ENCODE data around the gene ZC2HC1B. TPM values are rescaled to one million over a fixed set of nuclear protein-coding genes. Genes with fewer than 3 reads are reported as not detected.

Gene ZC2HC1B
- total RNA-seq, 2 donors from 2014 or later: not detected

GRCh38 chr6:143828572-143828971 lies 35.7 kb upstream of the ZC2HC1B start:
- Histone ChIP-seq H3K27me3 (no peaks in the 10 kb centered on the region), H3K36me3 (no peaks in the 10 kb centered on the region), H3K9ac (ENCODE audit: low read depth in 2 of 2, low read length in 2 of 2) (no peak overlapping the region), H3K9me3 (no peaks in the 10 kb centered on the region), H3K4me3 (no peak overlapping the region), H3K4me1 (no peaks in the 10 kb centered on the region), H3K27ac (no peak overlapping the region)
- TF ChIP-seq CTCF (IDR thresholded peaks at IDR 0.05): no peak
- DNase-seq: no peak
- intact Hi-C loops (cut with DNase I): no loop called here

GRCh38 chr6:143836150-143836549 lies 28.1 kb upstream of the ZC2HC1B start:
- Histone ChIP-seq H3K9ac (ENCODE audit: low read depth in 2 of 2, low read length in 2 of 2) (no peak overlapping the region), H3K27me3 (no peaks in the 10 kb centered on the region), H3K36me3 (no peaks in the 10 kb centered on the region), H3K9me3 (no peaks in the 10 kb centered on the region), H3K27ac (no peak overlapping the region), H3K4me3 (no peak overlapping the region), H3K4me1 (no peaks in the 10 kb centered on the region)
- DNase-seq: no peak
- TF ChIP-seq CTCF (IDR thresholded peaks at IDR 0.05): no peak
- intact Hi-C loops (cut with DNase I): no loop called here

- H3K27ac ChIP-seq: no peak overlapping the region
Measured at GRCh38 chr6:143838395-143838794, 25.9 kb upstream of the ZC2HC1B start.

GRCh38 chr6:143839196-143839595 lies 25.1 kb upstream of the ZC2HC1B start:
- no peak for TF ChIP-seq CTCF (IDR thresholded peaks at IDR 0.05)
- intact Hi-C loops (cut with DNase I): no loop called here

More at GRCh38 chr6:143838395-143838794, 25.9 kb upstream of the ZC2HC1B start:
- Histone ChIP-seq H3K4me3 (no peak overlapping the region), H3K9me3 (no peaks in the 10 kb centered on the region), H3K9ac (ENCODE audit: low read depth in 2 of 2, low read length in 2 of 2) (no peak overlapping the region), H3K36me3 (no peaks in the 10 kb centered on the region), H3K27me3 (no peaks in the 10 kb centered on the region), H3K4me1 (no peaks in the 10 kb centered on the region)
- intact Hi-C loops (cut with DNase I): no loop called here
- no peak for TF ChIP-seq CTCF (IDR thresholded peaks at IDR 0.05)
- DNase-seq: peak; percentile 61

GRCh38 chr6:143840595-143841265 lies 23.5 kb upstream of the ZC2HC1B start:
- intact Hi-C loops (cut with DNase I): loop anchor here (10.0 kb wide), 1 partner anchor 256 kb away; no protein-coding TSS in a partner anchor
- Histone ChIP-seq H3K4me1 (no peaks in the 10 kb centered on the region), H3K36me3 (no peaks in the 10 kb centered on the region), H3K4me3 (no peak overlapping the region), H3K9me3 (no peaks in the 10 kb centered on the region), H3K27ac (no peak overlapping the region), H3K27me3 (no peaks in the 10 kb centered on the region), H3K9ac (ENCODE audit: low read depth in 2 of 2, low read length in 2 of 2) (no peak overlapping the region)
- no peak for DNase-seq
- no peak for TF ChIP-seq CTCF (IDR thresholded peaks at IDR 0.05)

More at GRCh38 chr6:143839196-143839595, 25.1 kb upstream of the ZC2HC1B start:
- no peak for DNase-seq
- no peak overlapping the region for H3K9ac ChIP-seq (ENCODE audit: low read depth in 2 of 2, low read length in 2 of 2)
- no peaks in the 10 kb centered on the region for H3K27me3 ChIP-seq
- H3K4me3 ChIP-seq: no peak overlapping the region
- H3K36me3 ChIP-seq: no peaks in the 10 kb centered on the region
- H3K9me3 ChIP-seq: no peaks in the 10 kb centered on the region
- no peak overlapping the region for H3K27ac ChIP-seq
- no peaks in the 10 kb centered on the region for H3K4me1 ChIP-seq

Measured in colonic mucosa (tissue), 4 donors.